Activated CD4-positive, alpha-beta T cell treated with anti-CD3 and anti-CD28 coated beads for 48 hours (primary cell): ENCODE data around the gene GHDC.
A peak's percentile ranks its signal among the peaks of the same experiment; 100 is the strongest.
"Not testable (repeated sequence)": the region's sequence is repeated elsewhere in the genome, so short reads cannot be mapped to it uniquely, and the experiment has no call there.

Experiments
- DNase-seq: peaks from one replicate; pipeline ENCODE4 v3.0.0-alpha.2; 2020

Gene GHDC

GRCh38 chr17:42193969-42194899 is at the start of gene GHDC:
Gene GHDC, minus strand, starts transcription at chr17:42194494. Its CDS starts 913 bp downstream, at chr17:42193581.
- peak; percentile 87 for DNase-seq

GRCh38 chr17:42243493-42243982 is 49.2 kb upstream of the GHDC start:
- DNase-seq = no peak

- no peak for DNase-seq
These were observed 47.6 kb upstream of the GHDC start for GRCh38 chr17:42241871-42242270.

- DNase-seq = not testable (repeated sequence)
These were observed 46.6 kb upstream of the GHDC start for GRCh38 chr17:42240863-42241262.

- DNase-seq = no peak
These were observed 45.9 kb upstream of the GHDC start for GRCh38 chr17:42240201-42240600.

GRCh38 chr17:42239576-42239975 is 45.3 kb upstream of the GHDC start:
- DNase-seq = not testable (repeated sequence)

GRCh38 chr17:42236760-42237159 is 42.5 kb upstream of the GHDC start:
- no peak for DNase-seq

- DNase-seq = no peak
These were observed 39.7 kb upstream of the GHDC start for GRCh38 chr17:42233994-42234393.

GRCh38 chr17:42233156-42233555 is 38.9 kb upstream of the GHDC start:
- DNase-seq = no peak

- no peak for DNase-seq
These were observed 35.9 kb upstream of the GHDC start for GRCh38 chr17:42230225-42230624.

GRCh38 chr17:42227849-42228700 is 33.8 kb upstream of the GHDC start:
- DNase-seq = no peak

- no peak for DNase-seq
These were observed 31.4 kb upstream of the GHDC start for GRCh38 chr17:42225646-42226045.

- no peak for DNase-seq
These were observed 30.4 kb upstream of the GHDC start for GRCh38 chr17:42224651-42225050.

GRCh38 chr17:42221886-42222745 is 27.8 kb upstream of the GHDC start:
- DNase-seq = peak; percentile 69

GRCh38 chr17:42219280-42219679 is 25.0 kb upstream of the GHDC start:
- DNase-seq = not testable (repeated sequence)

- DNase-seq = no peak
These were observed 19.9 kb upstream of the GHDC start for GRCh38 chr17:42214156-42214555.

GRCh38 chr17:42212382-42212781 is 18.1 kb upstream of the GHDC start:
- DNase-seq = no peak

GRCh38 chr17:42211921-42212341 is 17.6 kb upstream of the GHDC start:
- not testable (repeated sequence) for DNase-seq

GRCh38 chr17:42210046-42210445 is 15.8 kb upstream of the GHDC start:
- no peak for DNase-seq

GRCh38 chr17:42206153-42206612 is 11.9 kb upstream of the GHDC start:
- DNase-seq = not testable (repeated sequence)

GRCh38 chr17:42203354-42203753 is 9.1 kb upstream of the GHDC start:
- no peak for DNase-seq

GRCh38 chr17:42202696-42203095 is 8.4 kb upstream of the GHDC start:
- no peak for DNase-seq
